Measurements from ENCODE around the gene NEAT1. TPM values are rescaled to one million over a fixed set of nuclear protein-coding genes. Genes with fewer than 3 reads are reported as not detected.
A peak's percentile ranks its signal among the peaks of the same experiment; 100 is the strongest.

The NEAT1 gene
- total and polyA plus RNA-seq, 2 experiments from 2014 or later = 50.7 to 74.3 TPM

GRCh38 chr11:65430406-65431217, 8.0 kb downstream of the NEAT1 start:
- Histone ChIP-seq H2AFZ (no peak overlapping the region), H3K4me3 (peak overlapping the region; percentile 93), H3K9me3 (ENCODE audit: low read depth) (no peaks in the 10 kb centered on the region), H3K27me3 (replicated peaks; ENCODE audit: insufficient read depth) (no peaks in the 10 kb centered on the region), H3K9ac (peak overlapping the region; percentile 100), H4K20me1 (ENCODE audit: insufficient read depth) (peaks cover 69% of the 10 kb centered on the region), H3K4me1 (ENCODE audit: insufficient read depth) (peaks cover 38% of the 10 kb centered on the region), H3K4me2 (ENCODE audit: unreplicated experiment) (peak overlapping the region; percentile 96), H3K79me2 (ENCODE audit: insufficient read depth) (peaks cover 100% of the 10 kb centered on the region), H3K36me3 (ENCODE audit: low read depth) (peaks cover 48% of the 10 kb centered on the region), H3K27ac (peak overlapping the region; percentile 100), H3F3A (ENCODE audit: insufficient read depth) (peaks cover 100% of the 10 kb centered on the region), H3K9me2 (ENCODE audit: insufficient read depth) (no peaks in the 10 kb centered on the region)
- peak; percentile 62 for DNase-seq
- in situ Hi-C loops (cut with MboI) = no loop called here
- WGBS, 2 experiments (ENCODE audit: low coverage in 1 of 2, low lambda C conversion rate in 2 of 2, missing lambda C conversion rate in 2 of 2) = 19 to 22% methylated on average over 6 of the region's 6 CpGs
- TF ChIP-seq EZH2 (IDR thresholded peaks at IDR 0.05; ENCODE audit: insufficient read depth, poor library complexity, severe bottlenecking) = no peak
- no peak for TF ChIP-seq EZH2phosphoT487 (IDR thresholded peaks at IDR 0.05; ENCODE audit: insufficient read depth, low read depth)

DNA sequence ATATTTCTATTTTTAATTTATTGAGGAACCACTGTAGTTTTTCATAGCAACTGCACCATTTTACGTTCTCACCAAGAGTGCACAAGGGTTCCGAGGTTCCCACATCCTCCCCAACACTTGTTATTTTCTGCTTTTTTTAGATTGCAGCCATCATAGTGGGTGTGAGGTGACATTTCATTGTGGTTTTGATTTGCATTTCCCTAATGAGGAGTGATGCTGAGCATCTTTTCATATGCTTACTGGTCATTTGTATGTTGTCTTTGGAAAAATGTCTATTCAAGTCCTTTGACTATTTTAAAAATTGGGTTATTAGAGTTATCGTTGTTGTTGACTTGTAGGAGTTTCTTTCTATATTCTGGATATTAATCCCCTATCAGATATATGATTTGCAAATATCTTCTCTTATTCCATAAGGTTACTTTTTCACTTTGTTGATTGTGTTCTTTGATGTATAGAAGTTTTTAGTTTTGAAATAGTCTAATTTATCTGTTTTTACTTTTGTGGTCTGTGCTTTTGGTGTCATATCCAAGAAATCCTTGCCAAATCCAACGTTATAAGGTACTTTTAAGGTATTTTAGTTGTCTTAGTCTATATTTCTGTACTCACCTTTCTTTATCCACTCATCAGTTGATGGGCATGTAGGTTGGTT, 9.0 kb downstream of the NEAT1 start:
- in situ Hi-C loops (cut with MboI) = no loop called here
- Histone ChIP-seq H3K4me1 (ENCODE audit: insufficient read depth) (peaks cover 47% of the 10 kb centered on the region), H3K27ac (peak overlapping the region; percentile 100), H3K4me2 (ENCODE audit: unreplicated experiment) (peak overlapping the region; percentile 96), H3K27me3 (replicated peaks; ENCODE audit: insufficient read depth) (no peaks in the 10 kb centered on the region), H2AFZ (no peak overlapping the region), H3K79me2 (ENCODE audit: insufficient read depth) (peaks cover 100% of the 10 kb centered on the region), H3K36me3 (ENCODE audit: low read depth) (peaks cover 46% of the 10 kb centered on the region), H3K9me2 (ENCODE audit: insufficient read depth) (no peaks in the 10 kb centered on the region), H3K9ac (peak overlapping the region; percentile 100), H3K9me3 (ENCODE audit: low read depth) (no peaks in the 10 kb centered on the region), H3K4me3 (peak overlapping the region; percentile 93), H4K20me1 (ENCODE audit: insufficient read depth) (peaks cover 69% of the 10 kb centered on the region), H3F3A (ENCODE audit: insufficient read depth) (peaks cover 100% of the 10 kb centered on the region)
- whole genome bisulfite sequencing, 2 experiments (ENCODE audit: low coverage in 1 of 2, low lambda C conversion rate in 2 of 2, missing lambda C conversion rate in 2 of 2) = 7 to 8% methylated on average over 4 of the region's 4 CpGs
- no peak for TF ChIP-seq EZH2 (IDR thresholded peaks at IDR 0.05; ENCODE audit: insufficient read depth, poor library complexity, severe bottlenecking)
- TF ChIP-seq EZH2phosphoT487 (IDR thresholded peaks at IDR 0.05; ENCODE audit: insufficient read depth, low read depth) = no peak
- peak; percentile 51 for DNase-seq

- no peaks in the 10 kb centered on the region for H3K27me3 ChIP-seq (replicated peaks; ENCODE audit: insufficient read depth)
- no peaks in the 10 kb centered on the region for H3K9me2 ChIP-seq (ENCODE audit: insufficient read depth)
- H4K20me1 ChIP-seq (ENCODE audit: insufficient read depth) = peaks cover 63% of the 10 kb centered on the region
- WGBS, 2 experiments (ENCODE audit: low coverage in 1 of 2, low lambda C conversion rate in 2 of 2, missing lambda C conversion rate in 2 of 2) = 64 to 72% methylated on average over 2 of the region's 2 CpGs
- in situ Hi-C loops (cut with MboI) = no loop called here
- TF ChIP-seq EZH2phosphoT487 (IDR thresholded peaks at IDR 0.05; ENCODE audit: insufficient read depth, low read depth) (no peak), EZH2 (IDR thresholded peaks at IDR 0.05; ENCODE audit: insufficient read depth, poor library complexity, severe bottlenecking) (no peak)
- H2AFZ ChIP-seq = no peak overlapping the region
- H3K9ac ChIP-seq = peak overlapping the region; percentile 100
- H3K4me3 ChIP-seq = peak overlapping the region; percentile 93
- peak; percentile 24 for DNase-seq
- H3K79me2 ChIP-seq (ENCODE audit: insufficient read depth) = peaks cover 99% of the 10 kb centered on the region
- peaks cover 99% of the 10 kb centered on the region for H3F3A ChIP-seq (ENCODE audit: insufficient read depth)
- no peaks in the 10 kb centered on the region for H3K9me3 ChIP-seq (ENCODE audit: low read depth)
- peaks cover 48% of the 10 kb centered on the region for H3K4me1 ChIP-seq (ENCODE audit: insufficient read depth)
- peak overlapping the region; percentile 96 for H3K4me2 ChIP-seq (ENCODE audit: unreplicated experiment)
- peaks cover 44% of the 10 kb centered on the region for H3K36me3 ChIP-seq (ENCODE audit: low read depth)
- peak overlapping the region; percentile 100 for H3K27ac ChIP-seq
Observed at GRCh38 chr11:65432100-65432650, 9.6 kb downstream of the NEAT1 start.

- in situ Hi-C loops (cut with MboI) = no loop called here
- H3K36me3 ChIP-seq (ENCODE audit: low read depth) = peaks cover 52% of the 10 kb centered on the region
- H2AFZ ChIP-seq = no peak overlapping the region
- peaks cover 99% of the 10 kb centered on the region for H3K79me2 ChIP-seq (ENCODE audit: insufficient read depth)
- DNase-seq = peak; percentile 62
- no peaks in the 10 kb centered on the region for H3K27me3 ChIP-seq (replicated peaks; ENCODE audit: insufficient read depth)
- H4K20me1 ChIP-seq (ENCODE audit: insufficient read depth) = peaks cover 63% of the 10 kb centered on the region
- TF ChIP-seq EZH2 (IDR thresholded peaks at IDR 0.05; ENCODE audit: insufficient read depth, poor library complexity, severe bottlenecking) (no peak), EZH2phosphoT487 (IDR thresholded peaks at IDR 0.05; ENCODE audit: insufficient read depth, low read depth) (no peak)
- peak overlapping the region; percentile 96 for H3K4me2 ChIP-seq (ENCODE audit: unreplicated experiment)
- peak overlapping the region; percentile 93 for H3K4me3 ChIP-seq
- 100% methylated on average over 1 of the region's 1 CpG for WGBS, 2 experiments (ENCODE audit: low coverage in 1 of 2, low lambda C conversion rate in 2 of 2, missing lambda C conversion rate in 2 of 2)
- no peaks in the 10 kb centered on the region for H3K9me2 ChIP-seq (ENCODE audit: insufficient read depth)
- H3K9me3 ChIP-seq (ENCODE audit: low read depth) = no peaks in the 10 kb centered on the region
- H3K4me1 ChIP-seq (ENCODE audit: insufficient read depth) = peaks cover 54% of the 10 kb centered on the region
- peak overlapping the region; percentile 100 for H3K9ac ChIP-seq
- H3K27ac ChIP-seq = peak overlapping the region; percentile 100
- peaks cover 99% of the 10 kb centered on the region for H3F3A ChIP-seq (ENCODE audit: insufficient read depth)
Observed at GRCh38 chr11:65432686-65433582, 10.3 kb downstream of the NEAT1 start.
